Mammary epithelial cell (primary cell): ENCODE measurements around the gene PDE11A.

Experiments used
- EZH2 ChIP-seq: IDR thresholded peaks from 2 replicates; pipeline ENCODE4 v1.6.1; 2012; ENCODE audit warnings: low read length, inconsistent platforms, borderline replicate concordance
- TF ChIP-seq, protein P1 (sequence below), 2 donors: IDR thresholded peaks in 1 of 2; conservative IDR thresholded peaks in 1 of 2; 2 replicates each; pipeline ENCODE4 v1.5.1; 2011 to 2012; ENCODE audit warnings: inconsistent platforms in 2 of 2, low read length in 2 of 2, mild to moderate bottlenecking in 2 of 2, control low read depth in 1 of 2, low read depth in 1 of 2; ENCODE audit not compliant: insufficient read depth in 1 of 2; ENCODE audit errors: extremely low read depth in 1 of 2

DNA sequence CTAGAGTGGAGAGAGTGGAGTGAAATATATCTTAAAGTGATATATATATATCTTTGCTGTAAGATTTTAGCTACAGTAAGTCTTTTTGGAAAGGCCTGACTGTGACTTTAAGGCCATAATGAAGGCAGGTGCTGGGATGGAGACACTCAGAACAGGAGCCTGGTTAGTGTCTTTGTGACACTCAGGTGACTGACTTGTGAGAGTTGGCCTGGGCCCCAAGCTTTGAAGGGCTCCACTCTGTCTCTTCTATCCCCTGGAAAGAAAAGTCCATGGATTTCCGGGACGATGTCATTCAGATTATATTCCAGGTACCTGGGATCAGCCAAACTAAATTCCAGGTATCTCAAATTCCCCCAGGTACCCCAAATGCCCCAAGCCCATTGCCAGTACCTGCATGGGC lies 276.6 kb downstream of the PDE11A start:
- TF ChIP-seq, protein P1, sequence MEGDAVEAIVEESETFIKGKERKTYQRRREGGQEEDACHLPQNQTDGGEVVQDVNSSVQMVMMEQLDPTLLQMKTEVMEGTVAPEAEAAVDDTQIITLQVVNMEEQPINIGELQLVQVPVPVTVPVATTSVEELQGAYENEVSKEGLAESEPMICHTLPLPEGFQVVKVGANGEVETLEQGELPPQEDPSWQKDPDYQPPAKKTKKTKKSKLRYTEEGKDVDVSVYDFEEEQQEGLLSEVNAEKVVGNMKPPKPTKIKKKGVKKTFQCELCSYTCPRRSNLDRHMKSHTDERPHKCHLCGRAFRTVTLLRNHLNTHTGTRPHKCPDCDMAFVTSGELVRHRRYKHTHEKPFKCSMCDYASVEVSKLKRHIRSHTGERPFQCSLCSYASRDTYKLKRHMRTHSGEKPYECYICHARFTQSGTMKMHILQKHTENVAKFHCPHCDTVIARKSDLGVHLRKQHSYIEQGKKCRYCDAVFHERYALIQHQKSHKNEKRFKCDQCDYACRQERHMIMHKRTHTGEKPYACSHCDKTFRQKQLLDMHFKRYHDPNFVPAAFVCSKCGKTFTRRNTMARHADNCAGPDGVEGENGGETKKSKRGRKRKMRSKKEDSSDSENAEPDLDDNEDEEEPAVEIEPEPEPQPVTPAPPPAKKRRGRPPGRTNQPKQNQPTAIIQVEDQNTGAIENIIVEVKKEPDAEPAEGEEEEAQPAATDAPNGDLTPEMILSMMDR (conservative IDR thresholded peaks at IDR 0.05 in 1 of 2, IDR thresholded peaks at IDR 0.05 in 1 of 2; ENCODE audit: extremely low read depth in 1 of 2, insufficient read depth in 1 of 2, low read depth in 1 of 2, low read length in 2 of 2): no peak
- no peak for TF ChIP-seq EZH2
